H9 (cell line): Measurements from ENCODE around the gene PARP16. TPM values are rescaled to one million over a fixed set of nuclear protein-coding genes. Genes with fewer than 3 reads are reported as not detected.

Experiments used
- DNase-seq: peaks from one replicate; pipeline ENCODE4 v3.0.0-alpha.2; 2017
- H2AFZ ChIP-seq: one replicate; pipeline ENCODE4 v1.6.1; 2013; ENCODE audit warnings: mild to moderate bottlenecking, low read length, control low read depth, moderate library complexity
- H2AK5ac ChIP-seq: 2 replicates; pipeline ENCODE4 v1.6.1; 2013; ENCODE audit warnings: low read length, control low read depth, mixed read lengths; ENCODE audit not compliant: insufficient read length
- H2BK120ac ChIP-seq: one replicate; pipeline ENCODE4 v1.6.1; 2013; ENCODE audit warnings: low read depth, mild to moderate bottlenecking, low read length, control low read depth, inconsistent platforms; ENCODE audit not compliant: poor library complexity, severe bottlenecking
- H2BK12ac ChIP-seq: 2 replicates; pipeline ENCODE4 v1.6.1; 2013; ENCODE audit warnings: low read length, control low read depth, mixed read lengths, low read depth; ENCODE audit not compliant: insufficient read length
- H2BK15ac ChIP-seq: 2 replicates; pipeline ENCODE4 v1.6.1; 2013; ENCODE audit warnings: low read depth, low read length, control low read depth
- H2BK20ac ChIP-seq: one replicate; pipeline ENCODE4 v1.6.1; 2013; ENCODE audit warnings: low read depth, mild to moderate bottlenecking, low read length, control low read depth, inconsistent platforms; ENCODE audit not compliant: poor library complexity, severe bottlenecking
- H2BK5ac ChIP-seq: 2 replicates; pipeline ENCODE4 v1.6.1; 2013; ENCODE audit warnings: low read length, control low read depth, mixed read lengths; ENCODE audit not compliant: insufficient read length
- H3K14ac ChIP-seq: 2 replicates; pipeline ENCODE4 v1.6.1; 2013; ENCODE audit warnings: low read length, control low read depth; ENCODE audit not compliant: insufficient read depth
- H3K18ac ChIP-seq: 2 replicates; pipeline ENCODE4 v1.6.1; 2013; ENCODE audit warnings: low read depth, mild to moderate bottlenecking, mixed read lengths, low read length, control low read depth; ENCODE audit not compliant: insufficient read length
- H3K23ac ChIP-seq: 2 replicates; pipeline ENCODE4 v1.6.1; 2013; ENCODE audit warnings: low read length, control low read depth, mixed read lengths, low read depth; ENCODE audit not compliant: insufficient read length
- H3K23me2 ChIP-seq: 2 replicates; pipeline ENCODE4 v1.6.1; 2013; ENCODE audit warnings: low read depth, mild to moderate bottlenecking, mixed read lengths, low read length, control low read depth; ENCODE audit not compliant: insufficient read length, poor library complexity, severe bottlenecking
- H3K27ac ChIP-seq: 2 replicates; pipeline ENCODE4 v1.5.1; 2013; ENCODE audit warnings: low read length, control low read depth, mixed read lengths, low read depth; ENCODE audit not compliant: insufficient read length
- H3K27me3 ChIP-seq: 2 replicates; pipeline ENCODE4 v1.6.1; 2013; ENCODE audit warnings: low read length, control low read depth, inconsistent platforms; ENCODE audit not compliant: insufficient read depth
- H3K4ac ChIP-seq: 2 replicates; pipeline ENCODE4 v1.6.1; 2013; ENCODE audit warnings: low read depth, mild to moderate bottlenecking, control low read depth, inconsistent platforms, low read length, moderate library complexity
- H3K4me1 ChIP-seq: 2 replicates; pipeline ENCODE4 v1.6.1; 2013; ENCODE audit warnings: low read length, control low read depth, inconsistent platforms; ENCODE audit not compliant: insufficient read depth
- H3K4me2 ChIP-seq: 2 replicates; pipeline ENCODE4 v1.6.1; 2013; ENCODE audit warnings: low read length, control low read depth, mixed read lengths; ENCODE audit not compliant: insufficient read length, insufficient read depth
- H3K56ac ChIP-seq: 2 replicates; pipeline ENCODE4 v1.6.1; 2013; ENCODE audit warnings: low read depth, mild to moderate bottlenecking, mixed read lengths, low read length, control low read depth; ENCODE audit not compliant: insufficient read length
- H3K79me1 ChIP-seq: 2 replicates; pipeline ENCODE4 v1.6.1; 2013; ENCODE audit warnings: low read depth, mild to moderate bottlenecking, moderate library complexity, low read length, control low read depth, inconsistent platforms; ENCODE audit not compliant: insufficient read depth, poor library complexity, severe bottlenecking
- H3K79me2 ChIP-seq: 2 replicates; pipeline ENCODE4 v1.6.1; 2013; ENCODE audit warnings: low read length, control low read depth, inconsistent platforms; ENCODE audit not compliant: insufficient read depth
- H3K9ac ChIP-seq: 2 replicates; pipeline ENCODE4 v1.6.1; 2013; ENCODE audit warnings: low read length, control low read depth, mixed read lengths; ENCODE audit not compliant: insufficient read length; ENCODE audit errors: extremely low read depth
- H3K9me3 ChIP-seq: one replicate; pipeline ENCODE4 v1.6.1; 2013; ENCODE audit warnings: low read depth, low read length, inconsistent platforms; ENCODE audit not compliant: control insufficient read depth
- H3T11ph ChIP-seq: one replicate; pipeline ENCODE4 v1.6.1; 2013; ENCODE audit warnings: mild to moderate bottlenecking, low read length, control low read depth, inconsistent platforms
- H4K20me1 ChIP-seq: one replicate; pipeline ENCODE4 v1.6.1; 2013; ENCODE audit not compliant: control insufficient read depth, insufficient read length, insufficient read depth
- H4K5ac ChIP-seq: 2 replicates; pipeline ENCODE4 v1.6.1; 2013; ENCODE audit warnings: low read depth, mild to moderate bottlenecking, mixed read lengths, low read length, control low read depth; ENCODE audit not compliant: insufficient read length
- H4K8ac ChIP-seq: replicated peaks from 2 replicates; pipeline ENCODE4 v1.6.1; 2013; ENCODE audit warnings: low read length, control low read depth, mixed read lengths, low read depth; ENCODE audit not compliant: insufficient read length
- H4K91ac ChIP-seq: 2 replicates; pipeline ENCODE4 v1.6.1; 2013; ENCODE audit warnings: low read depth, mild to moderate bottlenecking, moderate library complexity, mixed read lengths, low read length, control low read depth; ENCODE audit not compliant: insufficient read length
- H3K27ac Mint-ChIP-seq, 3 experiments: 2 replicates in 2 of 3; 3 replicates in 1 of 3; pipeline ENCODE4 v1.8.0; 2020 to 2021; ENCODE audit warnings: mixed read lengths in 3 of 3, mild to moderate bottlenecking in 1 of 3, moderate library complexity in 1 of 3
- H3K27me3 Mint-ChIP-seq: 2 replicates; pipeline ENCODE4 v1.8.0; 2021; ENCODE audit warnings: low read depth, mild to moderate bottlenecking, moderate library complexity, mixed read lengths
- H3K36me3 Mint-ChIP-seq, 3 experiments: 2 replicates in 2 of 3; 3 replicates in 1 of 3; pipeline ENCODE4 v1.8.0; 2020 to 2021; ENCODE audit warnings: low read depth in 3 of 3, mixed read lengths in 3 of 3; ENCODE audit not compliant: insufficient read depth in 1 of 3
- H3K4me1 Mint-ChIP-seq, 2 experiments: 2 replicates each; pipeline ENCODE4 v1.8.0; 2020; ENCODE audit warnings: mixed read lengths in 2 of 2
- H3K4me3 Mint-ChIP-seq, 2 experiments: 2 replicates in 1 of 2; 3 replicates in 1 of 2; pipeline ENCODE4 v1.8.0; 2020 to 2021; ENCODE audit warnings: mild to moderate bottlenecking in 2 of 2, mixed read lengths in 2 of 2, moderate library complexity in 1 of 2
- H3K9me3 Mint-ChIP-seq, 2 experiments: 2 replicates in 1 of 2; 3 replicates in 1 of 2; pipeline ENCODE4 v1.8.0; 2020; ENCODE audit warnings: mild to moderate bottlenecking in 2 of 2, mixed read lengths in 2 of 2, moderate library complexity in 1 of 2
- CTCF ChIP-seq: fragments of 200-600 bp; sonication (generic); conservative IDR thresholded peaks from 3 replicates; pipeline ENCODE4 v1.8.0; 2021; ENCODE audit warnings: antibody characterized with exemption, mild to moderate bottlenecking
- WGBS: extraction: QIAGEN DNeasy Blood & Tissue Kit; methylation state at CpG from one replicate; pipeline ENCODE4 v1.1.7; 2013; ENCODE audit warnings: missing lambda C conversion rate, low lambda C conversion rate, mixed read lengths; ENCODE audit not compliant: insufficient read length; ENCODE audit errors: extremely low coverage; 5-methylcytosine and 5-hydroxymethylcytosine counted together
- total RNA-seq: library from RNA; stranded (reverse); gene quantifications from 2 replicates; pipeline ENCODE4 v1.2.1, GENCODE V29; 2021

The PARP16 gene
- total RNA-seq, 1 experiment from 2014 or later: 3.9 TPM

GRCh38 chr15:65333148-65333820, 46.6 kb upstream of the PARP16 start:
- Histone ChIP-seq H3K23ac (no peak overlapping the region), H4K8ac (no peak overlapping the region), H3K9ac (no peak overlapping the region), H3K9me3 (no peaks in the 10 kb centered on the region), H2BK20ac (no peak overlapping the region), H4K5ac (no peak overlapping the region), H3K18ac (no peak overlapping the region), H2AFZ (no peak overlapping the region), H3K27me3 (no peaks in the 10 kb centered on the region), H2BK15ac (no peak overlapping the region), H3T11ph (no peak overlapping the region), H2AK5ac (no peak overlapping the region), H4K20me1 (no peaks in the 10 kb centered on the region), H3K4me2 (no peak overlapping the region), H3K79me1 (no peaks in the 10 kb centered on the region), H3K23me2 (no peaks in the 10 kb centered on the region), H4K91ac (no peak overlapping the region), H2BK5ac (no peak overlapping the region), H3K4ac (no peak overlapping the region), H3K56ac (no peak overlapping the region), H3K4me1 (peaks cover 8% of the 10 kb centered on the region; the same call in 1 of the 2 replicates), H3K79me2 (no peaks in the 10 kb centered on the region; the same call in 1 of the 2 replicates), H3K27ac (no peak overlapping the region), H2BK12ac (no peak overlapping the region), H2BK120ac (no peak overlapping the region), H3K14ac (no peak overlapping the region)
- H3K36me3 Mint-ChIP-seq: peaks cover 18 to 21% (median 18%) of the 10 kb centered on the region in 3 experiments; a peak in 5 of 7 replicates
- no peaks in the 10 kb centered on the region for H3K9me3 Mint-ChIP-seq
- H3K27ac Mint-ChIP-seq: no peak overlapping the region
- H3K27me3 Mint-ChIP-seq: no peaks in the 10 kb centered on the region; the same call in 1 of the 2 replicates
- peaks cover 46 to 52% of the 10 kb centered on the region in 2 experiments for H3K4me1 Mint-ChIP-seq
- TF ChIP-seq CTCF: no peak
- no peak for DNase-seq
- no CpG with 5 or more reads among the region's 16 CpGs for whole genome bisulfite sequencing
- no peak overlapping the region for H3K4me3 Mint-ChIP-seq
